CD4-positive, alpha-beta T cell treated with Interleukin-10 for 1 hour (primary cell): ENCODE data around the gene PARM1.
A peak's percentile ranks its signal among the peaks of the same experiment; 100 is the strongest.

Experiments used
- DNase-seq: peaks from one replicate; pipeline ENCODE4 v3.0.0-alpha.2; 2020

PARM1 gene

GRCh38 chr4:74932832-74933561 is at the start of gene PARM1:
PARM1 (plus strand) TSS chr4:74933116; CDS start chr4:74933328, 212 bp downstream.
- peak; percentile 15 for DNase-seq

- no peak for DNase-seq
These were observed 48.6 kb upstream of the PARM1 start for GRCh38 chr4:74884266-74884665.

- no peak for DNase-seq
These were observed 46.4 kb upstream of the PARM1 start for GRCh38 chr4:74886484-74886883.

- DNase-seq: no peak
These were observed 42.6 kb upstream of the PARM1 start for GRCh38 chr4:74890341-74890740.

- DNase-seq: no peak
These were observed 41.9 kb upstream of the PARM1 start for GRCh38 chr4:74891037-74891436.

- no peak for DNase-seq
These were observed 39.7 kb upstream of the PARM1 start for GRCh38 chr4:74893171-74893570.

GRCh38 chr4:74896595-74896994 is 36.3 kb upstream of the PARM1 start:
- no peak for DNase-seq

- no peak for DNase-seq
These were observed 35.5 kb upstream of the PARM1 start for GRCh38 chr4:74897386-74897785.

- no peak for DNase-seq
These were observed 32.1 kb upstream of the PARM1 start for GRCh38 chr4:74900862-74901261.

GRCh38 chr4:74904509-74905065 is 28.3 kb upstream of the PARM1 start:
- DNase-seq: no peak

GRCh38 chr4:74906771-74907170 is 26.1 kb upstream of the PARM1 start:
- no peak for DNase-seq

- no peak for DNase-seq
These were observed 13.1 kb upstream of the PARM1 start for GRCh38 chr4:74919783-74920182.

- no peak for DNase-seq
These were observed 12.2 kb upstream of the PARM1 start for GRCh38 chr4:74920704-74921103.

GRCh38 chr4:74921490-74921889 is 11.4 kb upstream of the PARM1 start:
- no peak for DNase-seq

GRCh38 chr4:74926007-74926406 is 6.9 kb upstream of the PARM1 start:
- no peak for DNase-seq

GRCh38 chr4:74930162-74930561 is 2.8 kb upstream of the PARM1 start:
- no peak for DNase-seq

GRCh38 chr4:74931376-74931775 is 1.5 kb upstream of the PARM1 start:
- no peak for DNase-seq

- DNase-seq: no peak
These were observed 906 bp upstream of the PARM1 start for GRCh38 chr4:74932010-74932409.

GRCh38 chr4:74933562-74934015 is 673 bp downstream of the PARM1 start:
- no peak for DNase-seq

- no peak for DNase-seq
These were observed 1.3 kb downstream of the PARM1 start for GRCh38 chr4:74934016-74934831.

- no peak for DNase-seq
These were observed 2.0 kb downstream of the PARM1 start for GRCh38 chr4:74934888-74935287.

GRCh38 chr4:74941123-74941522 is 8.2 kb downstream of the PARM1 start:
- no peak for DNase-seq

GRCh38 chr4:74942251-74942917 is 9.5 kb downstream of the PARM1 start:
- DNase-seq: no peak

- DNase-seq: no peak
These were observed 10.0 kb downstream of the PARM1 start for GRCh38 chr4:74942918-74943253.
